ENCODE results near the gene KITLG. TPM values are rescaled to one million over a fixed set of nuclear protein-coding genes. Genes with fewer than 3 reads are reported as not detected.

Gene KITLG
- polyA plus RNA-seq, 1 of the 3 experiments (the other 2 are of a cell fraction): 8.9 TPM

DNA sequence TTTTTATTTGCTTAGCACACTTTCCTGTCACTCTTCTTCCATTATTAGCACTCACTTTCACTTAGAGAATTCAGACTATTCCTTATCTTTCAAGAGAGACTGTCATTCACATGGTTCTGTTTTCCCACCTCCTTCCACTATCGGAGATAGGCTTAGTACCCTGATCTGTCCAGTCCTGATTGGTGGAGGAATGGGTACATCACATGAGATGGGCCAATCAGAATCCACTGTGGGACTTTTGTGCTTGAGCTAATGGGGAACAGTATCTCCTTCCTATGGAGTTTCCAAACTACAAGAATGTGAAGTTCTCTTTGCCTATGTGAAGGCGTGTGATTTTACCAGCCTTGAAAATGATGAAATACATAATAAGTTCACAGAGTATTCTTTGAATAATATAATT is 4.8 kb upstream of the KITLG start (continued):
- TF ChIP-seq SMC3 (IDR thresholded peaks at IDR 0.05; ENCODE audit: low read depth, low read length) (no peak), RAD21 (IDR thresholded peaks at IDR 0.05; ENCODE audit: low read length) (no peak), FOSL2 (IDR thresholded peaks at IDR 0.05; ENCODE audit: borderline replicate concordance, low read depth) (no peak), FOXJ3 (CRISPR knock-in tag; IDR thresholded peaks at IDR 0.05) (no peak)

DNA sequence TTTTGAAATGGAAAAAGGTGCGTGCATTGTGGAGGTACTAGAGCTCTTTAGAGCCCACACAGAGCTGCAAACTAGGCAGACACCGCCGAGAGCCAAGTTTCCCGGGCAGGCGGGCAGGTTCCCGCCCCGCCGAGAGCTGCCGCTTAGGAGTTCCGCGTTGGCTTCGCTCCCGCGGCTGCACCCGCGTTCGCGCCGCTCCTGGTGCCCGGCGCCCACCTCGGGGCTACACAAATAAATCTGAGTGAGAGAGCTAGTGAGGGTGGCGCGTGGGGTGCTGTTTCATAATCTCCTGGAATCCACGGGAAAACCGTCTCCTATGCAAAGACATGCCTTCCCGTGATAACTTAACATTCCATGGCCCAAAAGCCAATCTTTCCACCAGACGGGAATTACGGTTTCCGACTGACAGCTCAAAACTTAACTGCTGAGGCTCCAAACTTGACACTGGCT is 645 bp downstream of the KITLG start:
- peak overlapping the region; percentile 90 for H3K9ac ChIP-seq
- peak overlapping the region in 1 of 2 experiments; percentile 75; a peak in 2 of 4 replicates for H3K27ac ChIP-seq (ENCODE audit: low read depth in 2 of 2, low read length in 1 of 2)
- H3K9me3 ChIP-seq: no peaks in the 10 kb centered on the region
- CTCF ChIA-PET: interaction anchor here (0.6 to 2.3 kb wide), 11 partner anchors 8 to 972 kb away, joined by 3 to 18 read pairs (median 5); no protein-coding TSS in a partner anchor
- peak overlapping the region; percentile 66 to 98 for H3K4me3 ChIP-seq (ENCODE audit: low read depth in 2 of 2, low read length in 1 of 2)
- TF ChIP-seq NFIC (IDR thresholded peaks at IDR 0.05; ENCODE audit: borderline replicate concordance) (peak; percentile 36; the same call in 1 of the 2 replicates), SMC3 (IDR thresholded peaks at IDR 0.05; ENCODE audit: low read depth, low read length) (no peak)
- peak overlapping the region; percentile 78 for H3K4me2 ChIP-seq
- H3K9me2 ChIP-seq: no peaks in the 10 kb centered on the region
- peaks cover 9% of the 10 kb centered on the region for H3F3A ChIP-seq (replicated peaks; ENCODE audit: insufficient read depth)
- H3K36me3 ChIP-seq (replicated peaks in 1 of 2; ENCODE audit: control insufficient read depth in 1 of 2, insufficient read depth in 2 of 2, low read length in 1 of 2): no peaks in the 10 kb centered on the region
- H3K79me2 ChIP-seq (ENCODE audit: insufficient read depth): peaks cover 63% of the 10 kb centered on the region
- H4K20me1 ChIP-seq (ENCODE audit: insufficient read depth): peaks cover 36% of the 10 kb centered on the region
- WGBS (ENCODE audit: low lambda C conversion rate): 0% methylated on average over 4 of the region's 30 CpGs
- H3K27me3 ChIP-seq (ENCODE audit: insufficient read depth): no peaks in the 10 kb centered on the region
- POLR2A ChIA-PET: interaction anchor here (1.3 kb wide), 1 partner anchor 437 kb away, joined by 3 read pairs; the partner anchor contains the start of genes CEP290 and TMTC3
- H3K4me1 ChIP-seq (ENCODE audit: control insufficient read depth in 1 of 2, insufficient read depth in 2 of 2, low read depth in 1 of 2, low read length in 1 of 2): peaks cover 0 to 10% of the 10 kb centered on the region in 2 experiments; a peak in 2 of 4 replicates
- peak; percentile 66 for DNase-seq
- H2AFZ ChIP-seq (ENCODE audit: low read depth): peak overlapping the region; percentile 90

- peaks cover 0 to 13% of the 10 kb centered on the region in 2 experiments; a peak in 2 of 4 replicates for H3K4me1 ChIP-seq (ENCODE audit: control insufficient read depth in 1 of 2, insufficient read depth in 2 of 2, low read depth in 1 of 2, low read length in 1 of 2)
- peak overlapping the region; percentile 90 for H3K9ac ChIP-seq
- H3K4me3 ChIP-seq (ENCODE audit: low read depth in 2 of 2, low read length in 1 of 2): peak overlapping the region; percentile 66 to 98
- H2AFZ ChIP-seq (ENCODE audit: low read depth): 0 out of 2 replicates have a peak overlapping the region, but pooled peaks have one; percentile 90
- POLR2A ChIA-PET: interaction anchor here (1.3 kb wide), 1 partner anchor 437 kb away, joined by 3 read pairs; the partner anchor contains the start of genes CEP290 and TMTC3
- DNase-seq: peak; percentile 72
- CTCF ChIA-PET: interaction anchor here (0.9 to 2.4 kb wide), 9 partner anchors 9 to 438 kb away, joined by 3 to 18 read pairs (median 5); no protein-coding TSS in a partner anchor
- no peaks in the 10 kb centered on the region for H3K9me3 ChIP-seq
- H3K27ac ChIP-seq (ENCODE audit: low read depth in 2 of 2, low read length in 1 of 2): peak overlapping the region in 1 of 2 experiments; percentile 75; a peak in 2 of 4 replicates
- H4K20me1 ChIP-seq (ENCODE audit: insufficient read depth): peaks cover 40% of the 10 kb centered on the region
- H3K9me2 ChIP-seq: no peaks in the 10 kb centered on the region
- H3K36me3 ChIP-seq (replicated peaks in 1 of 2; ENCODE audit: control insufficient read depth in 1 of 2, insufficient read depth in 2 of 2, low read length in 1 of 2): no peaks in the 10 kb centered on the region
- H3K4me2 ChIP-seq: peak overlapping the region; percentile 78
- H3K27me3 ChIP-seq (ENCODE audit: insufficient read depth): no peaks in the 10 kb centered on the region
- H3F3A ChIP-seq (replicated peaks; ENCODE audit: insufficient read depth): peaks cover 9% of the 10 kb centered on the region
- 3% methylated on average over 8 of the region's 8 CpGs for WGBS (ENCODE audit: low lambda C conversion rate)
- peaks cover 67% of the 10 kb centered on the region for H3K79me2 ChIP-seq (ENCODE audit: insufficient read depth)
- TF ChIP-seq MAX (IDR thresholded peaks at IDR 0.05; ENCODE audit: low read depth): no peak
- TF ChIP-seq, protein P1, sequence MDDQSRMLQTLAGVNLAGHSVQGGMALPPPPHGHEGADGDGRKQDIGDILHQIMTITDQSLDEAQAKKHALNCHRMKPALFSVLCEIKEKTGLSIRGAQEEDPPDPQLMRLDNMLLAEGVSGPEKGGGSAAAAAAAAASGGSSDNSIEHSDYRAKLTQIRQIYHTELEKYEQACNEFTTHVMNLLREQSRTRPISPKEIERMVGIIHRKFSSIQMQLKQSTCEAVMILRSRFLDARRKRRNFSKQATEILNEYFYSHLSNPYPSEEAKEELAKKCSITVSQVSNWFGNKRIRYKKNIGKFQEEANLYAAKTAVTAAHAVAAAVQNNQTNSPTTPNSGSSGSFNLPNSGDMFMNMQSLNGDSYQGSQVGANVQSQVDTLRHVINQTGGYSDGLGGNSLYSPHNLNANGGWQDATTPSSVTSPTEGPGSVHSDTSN (IDR thresholded peaks at IDR 0.05): no peak
- TF ChIP-seq, protein P2, sequence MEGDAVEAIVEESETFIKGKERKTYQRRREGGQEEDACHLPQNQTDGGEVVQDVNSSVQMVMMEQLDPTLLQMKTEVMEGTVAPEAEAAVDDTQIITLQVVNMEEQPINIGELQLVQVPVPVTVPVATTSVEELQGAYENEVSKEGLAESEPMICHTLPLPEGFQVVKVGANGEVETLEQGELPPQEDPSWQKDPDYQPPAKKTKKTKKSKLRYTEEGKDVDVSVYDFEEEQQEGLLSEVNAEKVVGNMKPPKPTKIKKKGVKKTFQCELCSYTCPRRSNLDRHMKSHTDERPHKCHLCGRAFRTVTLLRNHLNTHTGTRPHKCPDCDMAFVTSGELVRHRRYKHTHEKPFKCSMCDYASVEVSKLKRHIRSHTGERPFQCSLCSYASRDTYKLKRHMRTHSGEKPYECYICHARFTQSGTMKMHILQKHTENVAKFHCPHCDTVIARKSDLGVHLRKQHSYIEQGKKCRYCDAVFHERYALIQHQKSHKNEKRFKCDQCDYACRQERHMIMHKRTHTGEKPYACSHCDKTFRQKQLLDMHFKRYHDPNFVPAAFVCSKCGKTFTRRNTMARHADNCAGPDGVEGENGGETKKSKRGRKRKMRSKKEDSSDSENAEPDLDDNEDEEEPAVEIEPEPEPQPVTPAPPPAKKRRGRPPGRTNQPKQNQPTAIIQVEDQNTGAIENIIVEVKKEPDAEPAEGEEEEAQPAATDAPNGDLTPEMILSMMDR (IDR thresholded peaks at IDR 0.05): peak; percentile 64
- no peak for TF ChIP-seq RCOR1 (IDR thresholded peaks at IDR 0.05; ENCODE audit: low read length)
- TF ChIP-seq POLR2AphosphoS5 (IDR thresholded peaks at IDR 0.05; ENCODE audit: low read depth, low read length): 0 out of 2 replicates have a peak, but pooled peaks have one; percentile 14
- no peak for TF ChIP-seq EZH2phosphoT487 (IDR thresholded peaks at IDR 0.05; ENCODE audit: borderline replicate concordance, low read depth)
- TF ChIP-seq GABPA (IDR thresholded peaks at IDR 0.05; ENCODE audit: low read depth): no peak
- no peak; the same call in 1 of the 2 replicates for TF ChIP-seq NFIC (IDR thresholded peaks at IDR 0.05; ENCODE audit: borderline replicate concordance)
- TF ChIP-seq CHD2 (IDR thresholded peaks at IDR 0.05; ENCODE audit: low read length, partially characterized antibody): no peak
- TF ChIP-seq, protein P3, sequence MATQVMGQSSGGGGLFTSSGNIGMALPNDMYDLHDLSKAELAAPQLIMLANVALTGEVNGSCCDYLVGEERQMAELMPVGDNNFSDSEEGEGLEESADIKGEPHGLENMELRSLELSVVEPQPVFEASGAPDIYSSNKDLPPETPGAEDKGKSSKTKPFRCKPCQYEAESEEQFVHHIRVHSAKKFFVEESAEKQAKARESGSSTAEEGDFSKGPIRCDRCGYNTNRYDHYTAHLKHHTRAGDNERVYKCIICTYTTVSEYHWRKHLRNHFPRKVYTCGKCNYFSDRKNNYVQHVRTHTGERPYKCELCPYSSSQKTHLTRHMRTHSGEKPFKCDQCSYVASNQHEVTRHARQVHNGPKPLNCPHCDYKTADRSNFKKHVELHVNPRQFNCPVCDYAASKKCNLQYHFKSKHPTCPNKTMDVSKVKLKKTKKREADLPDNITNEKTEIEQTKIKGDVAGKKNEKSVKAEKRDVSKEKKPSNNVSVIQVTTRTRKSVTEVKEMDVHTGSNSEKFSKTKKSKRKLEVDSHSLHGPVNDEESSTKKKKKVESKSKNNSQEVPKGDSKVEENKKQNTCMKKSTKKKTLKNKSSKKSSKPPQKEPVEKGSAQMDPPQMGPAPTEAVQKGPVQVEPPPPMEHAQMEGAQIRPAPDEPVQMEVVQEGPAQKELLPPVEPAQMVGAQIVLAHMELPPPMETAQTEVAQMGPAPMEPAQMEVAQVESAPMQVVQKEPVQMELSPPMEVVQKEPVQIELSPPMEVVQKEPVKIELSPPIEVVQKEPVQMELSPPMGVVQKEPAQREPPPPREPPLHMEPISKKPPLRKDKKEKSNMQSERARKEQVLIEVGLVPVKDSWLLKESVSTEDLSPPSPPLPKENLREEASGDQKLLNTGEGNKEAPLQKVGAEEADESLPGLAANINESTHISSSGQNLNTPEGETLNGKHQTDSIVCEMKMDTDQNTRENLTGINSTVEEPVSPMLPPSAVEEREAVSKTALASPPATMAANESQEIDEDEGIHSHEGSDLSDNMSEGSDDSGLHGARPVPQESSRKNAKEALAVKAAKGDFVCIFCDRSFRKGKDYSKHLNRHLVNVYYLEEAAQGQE (IDR thresholded peaks at IDR 0.05; ENCODE audit: low read depth, low read length): 0 out of 2 replicates have a peak, but pooled peaks have one; percentile 18
- no peak for TF ChIP-seq RFX5 (IDR thresholded peaks at IDR 0.05; ENCODE audit: low read length)
- peak; percentile 50 for TF ChIP-seq RAD21 (IDR thresholded peaks at IDR 0.05; ENCODE audit: low read length)
- no peak for TF ChIP-seq FOXM1 (IDR thresholded peaks at IDR 0.05; ENCODE audit: low read depth)
These were observed 1.1 kb downstream of the KITLG start for GRCh38 chr12:88579161-88579517.

Measured in SK-N-SH (cell line).